Peyer's patch (tissue), 4 donors: ENCODE data around the gene SPIN2A.

Source experiments
- POLR2A ChIP-seq, 2 donors: fragments of 450-650 bp; IDR thresholded peaks; one replicate each; pipeline ENCODE4 v1.5.1; 2017; ENCODE audit warnings: antibody characterized with exemption in 2 of 2, mild to moderate bottlenecking in 2 of 2, moderate library complexity in 2 of 2
- TF ChIP-seq, protein P1 (sequence below), 6 experiments: fragments of 450-650 bp in 4 of 6; fragments of 200-600 bp in 2 of 6; sonication (generic) in 1 of 6; IDR thresholded peaks; one replicate each; pipeline ENCODE4 v1.5.1; 2017 to 2019; ENCODE audit warnings: antibody characterized with exemption in 6 of 6, mild to moderate bottlenecking in 3 of 6, moderate library complexity in 1 of 6

DNA sequence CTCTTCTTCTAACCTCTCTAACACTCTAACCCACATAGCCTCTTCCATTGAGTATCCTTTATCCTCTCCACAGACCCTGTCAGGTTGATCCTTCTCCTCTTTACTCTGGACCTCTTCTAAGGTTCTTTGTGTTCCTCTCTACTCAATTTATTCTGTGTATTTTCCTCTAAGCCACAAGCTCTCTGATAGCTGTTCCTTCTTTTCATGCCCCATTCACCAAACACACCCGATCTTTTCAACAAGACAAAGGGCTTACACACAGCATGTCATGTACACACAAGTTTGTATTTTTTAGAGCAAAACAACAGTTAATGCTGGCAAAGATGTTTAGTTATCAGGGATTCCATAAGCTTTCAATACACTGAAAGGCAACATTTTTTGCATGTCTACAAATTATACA, 17.8 kb downstream of the SPIN2A start:
- TF ChIP-seq, protein P1, sequence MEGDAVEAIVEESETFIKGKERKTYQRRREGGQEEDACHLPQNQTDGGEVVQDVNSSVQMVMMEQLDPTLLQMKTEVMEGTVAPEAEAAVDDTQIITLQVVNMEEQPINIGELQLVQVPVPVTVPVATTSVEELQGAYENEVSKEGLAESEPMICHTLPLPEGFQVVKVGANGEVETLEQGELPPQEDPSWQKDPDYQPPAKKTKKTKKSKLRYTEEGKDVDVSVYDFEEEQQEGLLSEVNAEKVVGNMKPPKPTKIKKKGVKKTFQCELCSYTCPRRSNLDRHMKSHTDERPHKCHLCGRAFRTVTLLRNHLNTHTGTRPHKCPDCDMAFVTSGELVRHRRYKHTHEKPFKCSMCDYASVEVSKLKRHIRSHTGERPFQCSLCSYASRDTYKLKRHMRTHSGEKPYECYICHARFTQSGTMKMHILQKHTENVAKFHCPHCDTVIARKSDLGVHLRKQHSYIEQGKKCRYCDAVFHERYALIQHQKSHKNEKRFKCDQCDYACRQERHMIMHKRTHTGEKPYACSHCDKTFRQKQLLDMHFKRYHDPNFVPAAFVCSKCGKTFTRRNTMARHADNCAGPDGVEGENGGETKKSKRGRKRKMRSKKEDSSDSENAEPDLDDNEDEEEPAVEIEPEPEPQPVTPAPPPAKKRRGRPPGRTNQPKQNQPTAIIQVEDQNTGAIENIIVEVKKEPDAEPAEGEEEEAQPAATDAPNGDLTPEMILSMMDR (IDR thresholded peaks at IDR 0.05) = no peak
- TF ChIP-seq POLR2A (IDR thresholded peaks at IDR 0.05) = no peak
